ENCODE data around the gene KRR1. TPM values are rescaled to one million over a fixed set of nuclear protein-coding genes. Genes with fewer than 3 reads are reported as not detected.

KRR1 gene
- total RNA-seq, 1 donor from 2014 or later, result 119 TPM

Other genes starting within 250 kb of the KRR1 start
- gene CAPS2, start 181.3 kb downstream of the KRR1 start, total RNA-seq, result 1.2 and 2.2 TPM in 2 replicates
- gene GLIPR1L1, start 176.9 kb downstream of the KRR1 start, total RNA-seq, result not detected in 2 replicates
- gene GLIPR1L2, start 120.5 kb downstream of the KRR1 start, total RNA-seq, result not detected in 2 replicates
- 7.4 and 7.6 TPM in 2 replicates for gene GLIPR1, start 30.9 kb downstream of the KRR1 start, total RNA-seq